HG02852 (cell line): ENCODE measurements around the gene MIER1.
A peak's percentile ranks its signal among the peaks of the same experiment; 100 is the strongest.
"Not testable (repeated sequence)": the region's sequence is repeated elsewhere in the genome, so short reads cannot be mapped to it uniquely, and the experiment has no call there.

Experiments used
- ATAC-seq: cut with Tn5 transposase; IDR thresholded peaks from one replicate; pipeline ENCODE4 v1.9.1; 2021; ENCODE audit warnings: mild to moderate bottlenecking, moderate library complexity; ENCODE audit not compliant: unreplicated experiment

Gene MIER1

GRCh38 chr1:66937529-66938234 is 12.9 kb downstream of the MIER1 start:
- no peak for ATAC-seq

GRCh38 chr1:66938613-66939012 is 13.8 kb downstream of the MIER1 start:
- ATAC-seq: no peak

- ATAC-seq: no peak
Observed at GRCh38 chr1:66940981-66941380, 16.2 kb downstream of the MIER1 start.

GRCh38 chr1:66943361-66943969 is 18.7 kb downstream of the MIER1 start:
- no peak for ATAC-seq

- no peak for ATAC-seq
Observed at GRCh38 chr1:66944330-66945274, 19.8 kb downstream of the MIER1 start.

- ATAC-seq: no peak
Observed at GRCh38 chr1:66945316-66945715, 20.5 kb downstream of the MIER1 start.

- no peak for ATAC-seq
Observed at GRCh38 chr1:66947267-66947666, 22.5 kb downstream of the MIER1 start.

GRCh38 chr1:66951513-66951912 is 26.7 kb downstream of the MIER1 start:
- ATAC-seq: no peak

- peak; percentile 76 for ATAC-seq
Observed at GRCh38 chr1:66954208-66954607, 29.4 kb downstream of the MIER1 start.

GRCh38 chr1:66957938-66958337 is 33.1 kb downstream of the MIER1 start:
- ATAC-seq: no peak

GRCh38 chr1:66966188-66966873 is 41.5 kb downstream of the MIER1 start:
- ATAC-seq: not testable (repeated sequence)

GRCh38 chr1:66968574-66968973 is 43.8 kb downstream of the MIER1 start:
- ATAC-seq: no peak

GRCh38 chr1:66978201-66978600 is 53.4 kb downstream of the MIER1 start:
- ATAC-seq: no peak

GRCh38 chr1:66979621-66980020 is 54.8 kb downstream of the MIER1 start:
- ATAC-seq: not testable (repeated sequence)

- no peak for ATAC-seq
Observed at GRCh38 chr1:66980745-66981367, 56.1 kb downstream of the MIER1 start.

GRCh38 chr1:66981679-66982078 is 56.9 kb downstream of the MIER1 start:
- ATAC-seq: no peak

GRCh38 chr1:66982561-66983260 is 57.9 kb downstream of the MIER1 start:
- peak; percentile 46 for ATAC-seq

GRCh38 chr1:66984491-66984890 is 59.7 kb downstream of the MIER1 start:
- ATAC-seq: peak; percentile 83

GRCh38 chr1:66985835-66986234 is 61.0 kb downstream of the MIER1 start:
- ATAC-seq: no peak

- ATAC-seq: no peak
Observed at GRCh38 chr1:66993076-66993475, 68.3 kb downstream of the MIER1 start.
